Transverse colon (tissue), 4 donors: ENCODE data around the gene FANCE. TPM values are rescaled to one million over a fixed set of nuclear protein-coding genes. Genes with fewer than 3 reads are reported as not detected.
A peak's percentile ranks its signal among the peaks of the same experiment; 100 is the strongest.

Experiments used
- DNase-seq: peaks from one replicate; pipeline ENCODE4 v3.0.0-alpha.2; 2019
- H3K27ac ChIP-seq, 4 donors: fragments of 200-600 bp; sonication (generic); 2 replicates each; pipeline ENCODE4 v1.5.1; 2016 to 2018; ENCODE audit warnings: inconsistent platforms in 4 of 4
- H3K27me3 ChIP-seq: fragments of 200-600 bp; sonication (generic); 2 replicates; pipeline ENCODE4 v1.5.1; 2017; ENCODE audit warnings: inconsistent platforms
- H3K36me3 ChIP-seq, 4 donors: fragments of 200-600 bp; sonication (generic); 2 replicates each; pipeline ENCODE4 v1.5.1; 2017 to 2019; ENCODE audit warnings: inconsistent platforms in 4 of 4
- H3K4me1 ChIP-seq, 4 donors: fragments of 200-600 bp; sonication (generic); 2 replicates each; pipeline ENCODE4 v1.5.1; 2017 to 2020; ENCODE audit warnings: inconsistent platforms in 4 of 4
- H3K4me3 ChIP-seq, 4 donors: fragments of 200-600 bp; sonication (generic); 1 replicate in 1 of 4; 2 replicates in 3 of 4; pipeline versions ENCODE4 v1.5.1 to v1.6.1; 2017 to 2019; ENCODE audit warnings: inconsistent platforms in 4 of 4
- H3K9me3 ChIP-seq, 2 donors: fragments of 200-600 bp; sonication (generic); 2 replicates each; pipeline ENCODE4 v1.5.1; 2017 to 2019; ENCODE audit warnings: inconsistent platforms in 2 of 2
- EP300 ChIP-seq: sonication (generic); formaldehyde crosslinking; IDR thresholded peaks from one replicate; pipeline ENCODE4 v1.6.1; 2017; ENCODE audit warnings: antibody characterized with exemption, low read depth
- POLR2A ChIP-seq: fragments of 450-650 bp; IDR thresholded peaks from one replicate; pipeline ENCODE4 v1.6.1; 2016; ENCODE audit warnings: antibody characterized with exemption, mild to moderate bottlenecking, moderate library complexity
- POLR2AphosphoS5 ChIP-seq, 3 donors: sonication (generic); formaldehyde crosslinking; IDR thresholded peaks; one replicate each; pipeline ENCODE4 v1.6.1; 2016; ENCODE audit warnings: antibody characterized with exemption in 3 of 3
- WGBS, 2 donors: methylation state at CpG; one replicate each; pipeline ENCODE4 v1.1.5; 2018; ENCODE audit warnings: low coverage in 1 of 2; 5-methylcytosine and 5-hydroxymethylcytosine counted together
- in situ Hi-C, 4 donors: fragments of 200-750 bp; cut with MboI; loops; one replicate each; pipeline versions ENCODE4 v1.15.0 to v1.15.1; 2017; ENCODE audit warnings: low sequenced_read_pairs in 3 of 4, low pct_ligation_motif_present in 1 of 4, low pct_unique_long_range_greater_than_20kb in 1 of 4
- intact Hi-C: fragments of 100-400 bp; cut with DNase I; formaldehyde crosslinking; loops from one replicate; pipeline ENCODE4 v1.15.1; 2023; ENCODE audit warnings: low total_unique reads
- total RNA-seq, 4 donors: library from RNA; depleted of rRNA; stranded (reverse); fragments of >200 nt; gene quantifications; one replicate each; pipeline ENCODE4 v1.1.0, GENCODE V29; 2016
- TF ChIP-seq, protein P1 (sequence below), 5 experiments: fragments of 200-600 bp in 3 of 5; fragments of 450-650 bp in 2 of 5; sonication (generic) in 3 of 5; IDR thresholded peaks; 1 replicate in 2 of 5; 2 replicates in 3 of 5; pipeline ENCODE4 v1.5.1; 2016 to 2017; ENCODE audit warnings: antibody characterized with exemption in 5 of 5, inconsistent platforms in 3 of 5, mild to moderate bottlenecking in 2 of 5, moderate library complexity in 1 of 5

Gene FANCE
- total RNA-seq, 4 donors from 2014 or later, result 0.75 to 30.8 (median 3.8) TPM

GRCh38 chr6:35489995-35490791, 38.1 kb downstream of the FANCE start:
- intact Hi-C loops, result no loop called here

DNA sequence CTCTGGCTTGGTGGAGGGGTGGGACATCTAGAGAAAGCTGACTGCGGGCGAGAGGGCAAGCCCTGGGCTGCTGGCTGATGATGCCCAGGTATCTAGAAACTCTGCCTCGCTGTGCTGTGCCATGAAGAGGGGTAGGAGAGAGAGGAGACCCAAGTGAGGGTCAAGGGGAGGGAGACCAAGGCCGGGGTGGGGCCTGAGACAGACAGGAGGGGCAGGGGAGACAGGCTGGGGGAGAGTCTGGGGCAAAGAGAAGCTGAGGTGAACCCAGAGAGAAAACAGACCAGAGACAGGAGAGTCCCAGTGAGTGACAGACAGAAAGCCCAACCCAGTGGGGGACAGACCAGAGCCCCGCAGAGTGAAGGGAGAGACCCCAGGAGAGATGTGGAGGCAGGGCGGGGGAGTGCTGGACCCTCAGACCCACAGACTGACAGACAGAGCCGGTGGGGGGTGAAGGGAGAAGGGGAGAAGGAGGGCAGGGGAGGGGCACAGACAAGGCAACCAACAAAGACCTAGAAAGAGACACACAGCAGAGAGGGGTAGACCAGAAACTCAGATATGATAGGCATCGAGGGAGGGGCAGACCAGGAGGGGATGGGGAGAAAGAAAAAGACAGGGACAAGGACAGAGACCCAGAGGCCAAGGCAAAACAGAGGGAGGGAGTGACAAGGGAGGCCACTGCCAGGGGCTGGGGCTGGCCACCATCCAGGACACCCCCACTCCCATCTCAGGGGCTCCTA, 38.9 kb downstream of the FANCE start:
- intact Hi-C loops (no loop called here), in situ Hi-C loops (no loop called here)
- no peak for DNase-seq
- Histone ChIP-seq H3K36me3 (no peaks in the 10 kb centered on the region), H3K4me1 (peaks cover 53 to 96% (median 85%) of the 10 kb centered on the region in 4 donors), H3K27me3 (no peaks in the 10 kb centered on the region), H3K4me3 (peak overlapping the region in 2 of 4 donors; percentile 13 to 24), H3K27ac (peak overlapping the region; percentile 94 to 99 (median 98)), H3K9me3 (no peaks in the 10 kb centered on the region)
- TF ChIP-seq POLR2A (no peak), POLR2AphosphoS5 (IDR thresholded peaks at IDR 0.05) (no peak), EP300 (no peak)
- TF ChIP-seq, protein P1, sequence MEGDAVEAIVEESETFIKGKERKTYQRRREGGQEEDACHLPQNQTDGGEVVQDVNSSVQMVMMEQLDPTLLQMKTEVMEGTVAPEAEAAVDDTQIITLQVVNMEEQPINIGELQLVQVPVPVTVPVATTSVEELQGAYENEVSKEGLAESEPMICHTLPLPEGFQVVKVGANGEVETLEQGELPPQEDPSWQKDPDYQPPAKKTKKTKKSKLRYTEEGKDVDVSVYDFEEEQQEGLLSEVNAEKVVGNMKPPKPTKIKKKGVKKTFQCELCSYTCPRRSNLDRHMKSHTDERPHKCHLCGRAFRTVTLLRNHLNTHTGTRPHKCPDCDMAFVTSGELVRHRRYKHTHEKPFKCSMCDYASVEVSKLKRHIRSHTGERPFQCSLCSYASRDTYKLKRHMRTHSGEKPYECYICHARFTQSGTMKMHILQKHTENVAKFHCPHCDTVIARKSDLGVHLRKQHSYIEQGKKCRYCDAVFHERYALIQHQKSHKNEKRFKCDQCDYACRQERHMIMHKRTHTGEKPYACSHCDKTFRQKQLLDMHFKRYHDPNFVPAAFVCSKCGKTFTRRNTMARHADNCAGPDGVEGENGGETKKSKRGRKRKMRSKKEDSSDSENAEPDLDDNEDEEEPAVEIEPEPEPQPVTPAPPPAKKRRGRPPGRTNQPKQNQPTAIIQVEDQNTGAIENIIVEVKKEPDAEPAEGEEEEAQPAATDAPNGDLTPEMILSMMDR (IDR thresholded peaks at IDR 0.05), result no peak
- 59 to 61% methylated on average over 5 to 8 of the region's 8 CpGs for WGBS, 2 donors

More at GRCh38 chr6:35489995-35490791, 38.1 kb downstream of the FANCE start:
- Histone ChIP-seq H3K27ac (peak overlapping the region; percentile 94 to 99 (median 98)), H3K27me3 (no peaks in the 10 kb centered on the region), H3K4me1 (peaks cover 61 to 97% (median 87%) of the 10 kb centered on the region in 4 donors), H3K9me3 (no peaks in the 10 kb centered on the region), H3K4me3 (peak overlapping the region in 2 of 4 donors; percentile 13 to 24), H3K36me3 (no peaks in the 10 kb centered on the region)
- peak; percentile 43 for TF ChIP-seq EP300
- peak in 1 of 3 donors; percentile 13 for TF ChIP-seq POLR2AphosphoS5 (IDR thresholded peaks at IDR 0.05)
- TF ChIP-seq, protein P1 (IDR thresholded peaks at IDR 0.05), result no peak
- in situ Hi-C loops, result no loop called here
- WGBS, 2 donors, result 67% methylated on average over 20 of the region's 28 CpGs; no CpG with 5 or more reads in 1 of the 2 donors
- peak; percentile 81 for DNase-seq

DNA sequence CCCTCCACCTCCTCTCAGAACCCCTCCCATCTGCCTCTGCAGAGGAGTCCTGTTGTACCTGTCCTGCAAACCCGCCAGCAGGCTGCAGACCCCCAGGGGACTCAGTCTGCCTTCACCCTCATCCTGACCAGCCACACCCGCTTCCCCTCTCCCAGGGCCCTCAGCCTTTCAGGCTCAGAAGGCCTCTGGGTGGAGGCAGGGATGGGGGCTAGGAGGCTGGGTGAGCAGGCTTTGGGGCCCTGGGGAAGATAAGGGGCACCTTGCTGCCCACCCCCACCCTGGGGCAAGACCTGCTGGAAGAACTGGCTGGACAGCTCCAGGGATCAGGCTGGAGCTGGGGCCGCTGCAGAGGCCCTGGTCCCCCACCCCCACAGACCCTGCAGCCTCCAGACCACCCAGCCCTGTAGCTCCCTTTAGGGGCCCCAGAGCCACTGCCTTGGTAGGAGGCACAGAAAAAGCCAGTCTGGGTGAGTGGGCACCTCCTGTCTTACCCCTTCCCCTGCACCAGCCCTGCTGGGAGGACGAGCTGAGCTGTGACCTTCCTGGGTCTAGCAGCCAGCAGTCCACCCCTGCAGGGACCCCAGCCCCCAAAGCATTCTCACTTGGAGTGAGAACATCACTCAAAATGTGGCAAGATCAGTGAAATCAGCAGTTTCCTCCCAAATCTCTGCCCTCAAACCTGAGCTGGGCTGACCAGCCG, 39.6 kb downstream of the FANCE start:
- Histone ChIP-seq H3K27me3 (no peaks in the 10 kb centered on the region), H3K9me3 (no peaks in the 10 kb centered on the region), H3K27ac (peak overlapping the region; percentile 94 to 99 (median 98)), H3K36me3 (no peaks in the 10 kb centered on the region), H3K4me3 (peak overlapping the region in 1 of 4 donors; percentile 5), H3K4me1 (peaks cover 48 to 88% (median 78%) of the 10 kb centered on the region in 4 donors)
- 43% methylated on average over 4 of the region's 5 CpGs; no CpG with 5 or more reads in 1 of the 2 donors for WGBS, 2 donors
- no peak for DNase-seq
- in situ Hi-C loops (no loop called here), intact Hi-C loops (no loop called here)
- no peak for TF ChIP-seq POLR2A
- TF ChIP-seq, protein P1 (IDR thresholded peaks at IDR 0.05), result no peak
- no peak for TF ChIP-seq EP300
- TF ChIP-seq POLR2AphosphoS5 (IDR thresholded peaks at IDR 0.05), result no peak
